Right lobe of liver (tissue), 6 donors: Measurements from ENCODE around the gene NLRP5. TPM values are rescaled to one million over a fixed set of nuclear protein-coding genes. Genes with fewer than 3 reads are reported as not detected.
"Not testable (repeated sequence)": the region's sequence is repeated elsewhere in the genome, so short reads cannot be mapped to it uniquely, and the experiment has no call there.

Experiments
- ATAC-seq, 4 donors: fragments of 200-7000 bp; cut with Tn5 transposase; one replicate each; pipeline ENCODE4 v1.9.1; 2020; ENCODE audit warnings: mild to moderate bottlenecking in 4 of 4, moderate library complexity in 4 of 4
- DNase-seq, 3 donors: peaks; one replicate each; pipeline ENCODE4 v3.0.0-alpha.2; 2020
- H3K27ac ChIP-seq, 3 donors: fragments of 200-600 bp; one replicate each; pipeline ENCODE4 v1.8.0; 2022
- H3K27me3 ChIP-seq, 2 donors: fragments of 200-600 bp; one replicate each; pipeline ENCODE4 v1.8.0; 2022
- H3K36me3 ChIP-seq, 4 donors: fragments of 200-600 bp; sonication (generic) in 1 of 4; one replicate each; pipeline versions ENCODE4 v1.5.1 to v1.8.0; 2017 to 2022; ENCODE audit warnings: control low read depth in 1 of 4
- H3K4me1 ChIP-seq, 4 donors: fragments of 200-600 bp; sonication (generic) in 1 of 4; one replicate each; pipeline versions ENCODE4 v1.5.1 to v1.8.0; 2017 to 2022; ENCODE audit warnings: control low read depth in 1 of 4
- H3K4me3 ChIP-seq, 3 donors: fragments of 200-600 bp; one replicate each; pipeline ENCODE4 v1.8.0; 2022
- H3K9me3 ChIP-seq, 4 donors: fragments of 200-600 bp; sonication (generic) in 1 of 4; one replicate each; pipeline versions ENCODE4 v1.5.1 to v1.8.0; 2017 to 2022; ENCODE audit warnings: control low read depth in 1 of 4
- POLR2A ChIP-seq: fragments of 450-650 bp; IDR thresholded peaks from one replicate; pipeline ENCODE4 v1.6.1; 2017; ENCODE audit warnings: antibody characterized with exemption, mild to moderate bottlenecking
- WGBS: methylation state at CpG from one replicate; pipeline ENCODE4 v1.1.6; 2018; ENCODE audit warnings: low coverage, low lambda C conversion rate; ENCODE audit not compliant: insufficient coverage; ENCODE audit errors: missing lambda C conversion rate; 5-methylcytosine and 5-hydroxymethylcytosine counted together
- intact Hi-C, 2 donors: fragments of 100-400 bp; cut with DNase I; formaldehyde crosslinking; loops; one replicate each; pipeline versions ENCODE4 v1.11.2 to v1.14.1; 2022
- long read RNA-seq: library from polyadenylated mRNA; unstranded; transcript quantifications from one replicate; pipeline ENCODE4 v2.0.0, GENCODE V29; 2019
- total RNA-seq, 6 experiments: library from RNA; depleted of rRNA in 2 of 6; stranded (reverse); fragments of >200 nt in 2 of 6; fragmentation: NEBNext Ultra II Directional in 3 of 6; extraction: Animal tissue kit (Norgen Biotek cat#: 25700) in 3 of 6; gene quantifications; one replicate each; pipeline versions ENCODE4 v1.1.0 to v1.2.4, GENCODE V29; 2016 to 2023
- TF ChIP-seq, protein P1 (sequence below), 4 donors: fragments of 200-600 bp in 3 of 4; fragments of 450-650 bp in 1 of 4; IDR thresholded peaks; one replicate each; pipeline versions ENCODE4 v1.5.1 to v1.8.0; 2016 to 2022; ENCODE audit warnings: antibody characterized with exemption in 4 of 4, mild to moderate bottlenecking in 2 of 4
- donor health status: DM: no; HTN: yes; CAD: no.
- donor health status: DM: no; HTN: no; CAD: no.
- donor health status: DM: no; HTN: no; CAD: no.
- donor health status: DM: no; HTN: yes; CAD: no.
- donor health status: DM: no; HTN: yes; CAD: no.

NLRP5 gene
- not detected for total RNA-seq
- long read RNA-seq: 0 reads

DNA sequence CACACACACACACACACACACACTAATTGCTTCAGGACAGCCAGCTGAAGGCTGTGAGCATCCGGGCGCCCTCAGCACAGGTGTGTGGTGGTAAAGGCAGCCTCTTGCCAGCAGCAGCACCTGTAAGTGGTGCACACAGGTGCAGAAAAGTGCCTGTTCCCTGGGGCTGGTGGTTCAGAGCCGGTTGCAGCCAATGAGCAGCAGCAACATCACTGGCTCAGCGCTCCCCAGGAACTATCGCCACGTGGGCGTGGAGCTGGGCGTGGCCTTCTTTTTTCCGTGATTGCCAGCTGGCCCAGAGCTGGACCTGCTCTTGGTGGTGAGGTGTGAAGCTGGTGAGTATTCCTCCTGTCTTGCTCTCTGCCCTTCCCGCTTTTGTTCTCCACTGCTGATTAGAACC lies at the start of gene NLRP5:
NLRP5 (plus strand) TSS at position 289 of the 400 bp plus-strand sequence.
- intact Hi-C loops: no loop called here
- H3K4me3 ChIP-seq: no peak within 1 kb of the TSS
- no peaks in the 10 kb centered on the region for H3K9me3 ChIP-seq
- no peaks in the 10 kb centered on the region for H3K36me3 ChIP-seq
- no peak within 1 kb of the TSS for H3K27ac ChIP-seq
- no peak for TF ChIP-seq POLR2A
- WGBS: 27% methylated on average over 7 of the region's 10 CpGs
- ATAC-seq (no peak), DNase-seq (no peak)
- no peaks in the 10 kb centered on the region for H3K4me1 ChIP-seq
- H3K27me3 ChIP-seq: no peaks in the 10 kb centered on the region

DNA sequence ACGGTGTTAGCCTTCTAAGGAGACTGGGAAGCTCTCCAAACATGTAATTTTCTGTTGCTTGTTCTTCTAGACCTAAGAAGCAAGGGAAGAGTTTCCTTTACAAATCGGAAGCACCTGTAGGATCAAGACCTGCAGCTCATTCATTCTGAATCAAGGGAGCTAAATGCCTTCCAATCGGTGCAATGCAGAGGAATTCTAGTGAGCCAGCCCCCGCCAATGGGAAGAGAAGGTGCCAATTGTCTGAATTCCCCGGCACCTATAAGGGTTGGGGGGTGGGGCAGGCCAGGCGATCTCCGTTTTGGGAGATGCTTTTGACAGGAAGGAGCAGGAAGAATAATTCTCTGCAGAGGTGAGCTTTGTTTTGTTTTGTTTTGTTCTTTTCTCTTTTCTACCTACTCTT lies 47.4 kb upstream of the NLRP5 start:
- no peak for ATAC-seq
- intact Hi-C loops: no loop called here

DNA sequence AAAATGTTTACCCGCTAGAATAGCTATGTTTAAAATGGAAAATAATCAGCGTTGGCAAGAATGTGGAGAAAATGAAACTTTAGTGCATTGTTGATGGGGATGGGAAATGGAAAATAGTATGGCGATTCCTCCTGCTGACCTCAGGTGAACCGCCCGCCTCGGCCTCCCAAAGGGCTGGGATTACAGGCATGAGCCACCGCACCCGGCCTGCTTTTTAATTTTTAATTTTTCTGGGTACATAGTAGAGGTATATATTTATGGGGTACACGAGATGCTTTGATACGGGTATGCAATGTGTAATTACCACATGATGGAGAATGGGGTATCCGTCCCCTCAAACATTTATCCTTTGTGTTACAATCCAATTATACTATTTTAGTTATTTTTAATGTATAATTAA lies 46.3 kb upstream of the NLRP5 start:
- no peak overlapping the region for H3K4me3 ChIP-seq
- no peaks in the 10 kb centered on the region for H3K9me3 ChIP-seq
- no peaks in the 10 kb centered on the region for H3K4me1 ChIP-seq
- WGBS: 70% methylated on average over 8 of the region's 11 CpGs
- no peaks in the 10 kb centered on the region for H3K27me3 ChIP-seq
- no peaks in the 10 kb centered on the region for H3K36me3 ChIP-seq
- DNase-seq (no peak), ATAC-seq (no peak)
- H3K27ac ChIP-seq: no peak overlapping the region
- intact Hi-C loops: no loop called here
- TF ChIP-seq POLR2A: no peak
- TF ChIP-seq, protein P1, sequence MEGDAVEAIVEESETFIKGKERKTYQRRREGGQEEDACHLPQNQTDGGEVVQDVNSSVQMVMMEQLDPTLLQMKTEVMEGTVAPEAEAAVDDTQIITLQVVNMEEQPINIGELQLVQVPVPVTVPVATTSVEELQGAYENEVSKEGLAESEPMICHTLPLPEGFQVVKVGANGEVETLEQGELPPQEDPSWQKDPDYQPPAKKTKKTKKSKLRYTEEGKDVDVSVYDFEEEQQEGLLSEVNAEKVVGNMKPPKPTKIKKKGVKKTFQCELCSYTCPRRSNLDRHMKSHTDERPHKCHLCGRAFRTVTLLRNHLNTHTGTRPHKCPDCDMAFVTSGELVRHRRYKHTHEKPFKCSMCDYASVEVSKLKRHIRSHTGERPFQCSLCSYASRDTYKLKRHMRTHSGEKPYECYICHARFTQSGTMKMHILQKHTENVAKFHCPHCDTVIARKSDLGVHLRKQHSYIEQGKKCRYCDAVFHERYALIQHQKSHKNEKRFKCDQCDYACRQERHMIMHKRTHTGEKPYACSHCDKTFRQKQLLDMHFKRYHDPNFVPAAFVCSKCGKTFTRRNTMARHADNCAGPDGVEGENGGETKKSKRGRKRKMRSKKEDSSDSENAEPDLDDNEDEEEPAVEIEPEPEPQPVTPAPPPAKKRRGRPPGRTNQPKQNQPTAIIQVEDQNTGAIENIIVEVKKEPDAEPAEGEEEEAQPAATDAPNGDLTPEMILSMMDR (IDR thresholded peaks at IDR 0.05): no peak

More for the DNA sequence above, 47.4 kb upstream of the NLRP5 start:
- WGBS: 35% methylated on average over 7 of the region's 7 CpGs
- no peaks in the 10 kb centered on the region for H3K27me3 ChIP-seq
- H3K9me3 ChIP-seq: no peaks in the 10 kb centered on the region
- no peak overlapping the region for H3K27ac ChIP-seq
- DNase-seq: no peak
- H3K4me1 ChIP-seq: no peaks in the 10 kb centered on the region
- no peaks in the 10 kb centered on the region for H3K36me3 ChIP-seq
- no peak for TF ChIP-seq POLR2A
- TF ChIP-seq, protein P1 (IDR thresholded peaks at IDR 0.05): no peak
- no peak overlapping the region for H3K4me3 ChIP-seq

DNA sequence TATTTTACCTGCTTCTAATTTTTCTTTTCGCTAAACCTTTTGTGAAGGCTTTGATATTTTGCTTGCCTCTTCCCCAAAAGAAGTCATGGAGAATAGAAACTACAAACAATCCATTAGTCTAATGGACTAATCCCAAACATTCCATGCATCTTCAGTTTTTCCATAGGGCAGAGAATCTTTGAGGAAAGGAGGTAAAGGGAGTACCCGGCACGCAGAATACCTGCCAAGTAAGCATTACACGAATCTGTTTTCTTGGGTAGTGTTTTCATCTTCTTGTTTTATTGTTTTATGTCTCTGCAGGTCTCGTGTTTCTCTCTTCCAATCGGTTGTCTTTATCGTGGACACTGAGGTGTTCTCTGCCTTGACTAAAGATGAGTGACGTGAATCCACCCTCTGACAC lies 39.0 kb upstream of the NLRP5 start, which contains the start of gene NLRP8:
NLRP8 (plus strand) TSS at position 301 of the 400 bp plus-strand sequence.
- ATAC-seq (no peak), DNase-seq (no peak)
- no peaks in the 10 kb centered on the region for H3K36me3 ChIP-seq
- no peaks in the 10 kb centered on the region for H3K27me3 ChIP-seq
- H3K4me3 ChIP-seq: no peak within 1 kb of the TSS
- no peaks in the 10 kb centered on the region for H3K4me1 ChIP-seq
- intact Hi-C loops: no loop called here
- H3K27ac ChIP-seq: no peak within 1 kb of the TSS
- no peak for TF ChIP-seq POLR2A
- TF ChIP-seq, protein P1 (IDR thresholded peaks at IDR 0.05): no peak
- WGBS: 44% methylated on average over 8 of the region's 8 CpGs
- no peaks in the 10 kb centered on the region for H3K9me3 ChIP-seq

DNA sequence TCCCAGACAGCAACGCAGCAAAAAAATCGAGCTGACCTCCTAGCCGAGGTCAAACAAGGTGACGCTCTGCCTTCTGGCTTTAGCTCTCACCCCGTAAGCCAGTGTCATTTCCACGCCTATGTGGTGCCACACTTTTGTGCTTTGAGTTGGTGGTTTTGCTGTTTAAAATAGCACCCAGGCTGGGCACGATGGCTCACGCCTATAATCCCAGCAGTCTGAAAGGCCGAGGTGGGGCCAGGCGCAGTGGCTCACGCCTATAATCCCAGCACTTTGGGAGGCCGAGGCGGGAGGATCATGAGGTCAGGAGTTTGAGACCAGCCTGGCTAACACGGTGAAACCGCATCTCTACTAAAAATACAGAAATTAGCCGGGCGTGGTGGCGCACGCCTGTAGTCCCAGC lies 36.0 kb upstream of the NLRP5 start:
- ATAC-seq, H3K27ac ChIP-seq, intact Hi-C loops, H3K36me3 ChIP-seq, H3K27me3 ChIP-seq, H3K9me3 ChIP-seq, DNase-seq, H3K4me1 ChIP-seq, H3K4me3 ChIP-seq: not testable (repeated sequence)
- WGBS: 74% methylated on average over 13 of the region's 19 CpGs

DNA sequence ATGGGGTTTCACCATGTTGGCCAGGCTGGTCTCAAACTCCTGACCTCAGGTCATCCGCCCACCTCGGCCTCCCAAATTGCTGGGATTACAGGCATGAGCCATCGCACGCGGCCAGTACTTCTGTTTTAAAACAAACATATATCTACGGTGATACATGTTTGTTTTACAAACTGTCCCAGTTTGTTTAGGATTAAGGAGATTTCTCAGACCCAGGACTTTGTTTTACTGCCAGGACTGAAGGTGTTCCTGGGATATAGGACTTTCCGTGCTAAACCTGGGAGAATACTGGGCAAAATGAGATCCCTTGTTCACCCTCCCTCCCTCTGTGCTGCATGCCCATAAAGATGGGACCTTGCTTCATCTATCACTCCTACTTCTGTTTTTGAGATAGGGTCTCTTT lies 30.1 kb upstream of the NLRP5 start:
- no peaks in the 10 kb centered on the region for H3K4me1 ChIP-seq
- no peak for ATAC-seq
- H3K9me3 ChIP-seq: no peaks in the 10 kb centered on the region
- H3K27ac ChIP-seq: no peak overlapping the region
- H3K4me3 ChIP-seq: no peak overlapping the region
- H3K27me3 ChIP-seq: no peaks in the 10 kb centered on the region
- 78% methylated on average over 7 of the region's 7 CpGs for WGBS
- TF ChIP-seq, protein P1 (IDR thresholded peaks at IDR 0.05): no peak
- TF ChIP-seq POLR2A: no peak
- intact Hi-C loops: no loop called here
- H3K36me3 ChIP-seq: no peaks in the 10 kb centered on the region
- DNase-seq: no peak
